WTC11 (cell line): ENCODE measurements around the gene PLSCR5. TPM values are rescaled to one million over a fixed set of nuclear protein-coding genes. Genes with fewer than 3 reads are reported as not detected.

Experiments used
- ATAC-seq: fragments of 200-7000 bp; cut with Tn5 transposase; 2 replicates; pipeline ENCODE4 v1.10.0; 2021; ENCODE audit warnings: mild to moderate bottlenecking, moderate library complexity
- CTCF ChIA-PET: fragments of 300-600 bp; sonication (Branson Sonifier 250); formaldehyde crosslinking; loops from one replicate; lab custom pipeline; 2021; ENCODE audit warnings: antibody characterized with exemption; lab: Charles Lee
- POLR2A ChIA-PET: fragments of 350-600 bp; sonication (Branson Sonifier 250); formaldehyde crosslinking; loops from one replicate; lab custom pipeline; 2021; ENCODE audit warnings: antibody characterized with exemption; lab: Charles Lee
- DNase-seq: peaks from one replicate; pipeline ENCODE4 v3.0.0; 2021; ENCODE audit warnings: low spot score
- H3K27ac Mint-ChIP-seq: 2 replicates; pipeline ENCODE4 v1.8.0; 2021; ENCODE audit warnings: mixed read lengths
- H3K27me3 Mint-ChIP-seq: 2 replicates; pipeline ENCODE4 v1.8.0; 2021; ENCODE audit warnings: low read depth, mild to moderate bottlenecking, moderate library complexity, mixed read lengths
- H3K36me3 Mint-ChIP-seq: 2 replicates; pipeline ENCODE4 v1.8.0; 2021; ENCODE audit warnings: mixed read lengths
- H3K4me1 Mint-ChIP-seq: 2 replicates; pipeline ENCODE4 v1.8.0; 2022; ENCODE audit warnings: mixed read lengths
- H3K4me3 Mint-ChIP-seq: 2 replicates; pipeline ENCODE4 v1.8.0; 2021; ENCODE audit warnings: mild to moderate bottlenecking, moderate library complexity, mixed read lengths
- H3K9me3 Mint-ChIP-seq: 2 replicates; pipeline ENCODE4 v1.8.0; 2021; ENCODE audit warnings: mixed read lengths
- ARID4B ChIP-seq: sonication (generic); formaldehyde crosslinking; IDR thresholded peaks from 2 replicates; pipeline ENCODE4 v1.8.0; 2023; ENCODE audit warnings: missing genetic modification reagents, mild to moderate bottlenecking, borderline replicate concordance
- ATF1 ChIP-seq: sonication (generic); formaldehyde crosslinking; IDR thresholded peaks from 2 replicates; pipeline ENCODE4 v1.8.1; 2023; ENCODE audit warnings: mild to moderate bottlenecking, moderate library complexity, missing genetic modification reagents
- GRHL2 ChIP-seq: fragments of 250-450 bp; sonication (Bioruptor Pico); IDR thresholded peaks from 2 replicates; pipeline ENCODE4 v1.8.0; 2022; ENCODE audit warnings: mild to moderate bottlenecking, moderate library complexity; ENCODE audit not compliant: insufficient replicate concordance, severe bottlenecking
- JAZF1 ChIP-seq: fragments of 250-450 bp; sonication (Bioruptor Pico); IDR thresholded peaks from 2 replicates; pipeline ENCODE4 v1.9.0; 2021; ENCODE audit warnings: moderate library complexity, mild to moderate bottlenecking, inconsistent platforms
- NFE2L1 ChIP-seq: sonication (generic); formaldehyde crosslinking; IDR thresholded peaks from 2 replicates; pipeline ENCODE4 v1.8.1; 2023; ENCODE audit warnings: missing genetic modification reagents
- PRDM15 ChIP-seq: sonication (generic); formaldehyde crosslinking; IDR thresholded peaks from 2 replicates; pipeline ENCODE4 v1.8.0; 2022; ENCODE audit warnings: missing genetic modification reagents
- PREB ChIP-seq: sonication (generic); formaldehyde crosslinking; IDR thresholded peaks from 2 replicates; pipeline ENCODE4 v1.8.1; 2022; ENCODE audit warnings: mild to moderate bottlenecking, missing genetic modification reagents, moderate library complexity, borderline replicate concordance
- TEAD4 ChIP-seq: sonication (generic); formaldehyde crosslinking; IDR thresholded peaks from 2 replicates; pipeline ENCODE4 v1.8.0; 2022; ENCODE audit warnings: mild to moderate bottlenecking, missing genetic modification reagents
- ZNF416 ChIP-seq: fragments of 250-450 bp; sonication (Bioruptor Pico); IDR thresholded peaks from 2 replicates; pipeline ENCODE4 v1.9.0; 2021; ENCODE audit warnings: mild to moderate bottlenecking, inconsistent platforms
- ZNF671 ChIP-seq: fragments of 250-450 bp; sonication (Bioruptor Pico); IDR thresholded peaks from 2 replicates; pipeline ENCODE4 v1.8.0; 2021; ENCODE audit warnings: mild to moderate bottlenecking
- total RNA-seq: library from RNA; stranded (reverse); gene quantifications from 3 replicates; pipeline ENCODE4 v1.2.3, GENCODE V29; 2021
- TF ChIP-seq, protein P1 (sequence below): sonication (generic); formaldehyde crosslinking; conservative IDR thresholded peaks from 2 replicates; pipeline ENCODE4 v1.8.1; 2023; ENCODE audit warnings: mild to moderate bottlenecking, low read depth, missing genetic modification reagents, moderate library complexity
- TF ChIP-seq, protein P2 (sequence below): sonication (generic); formaldehyde crosslinking; IDR thresholded peaks from 2 replicates; pipeline ENCODE4 v1.8.0; 2023; ENCODE audit warnings: missing genetic modification reagents
- TF ChIP-seq, protein P3 (sequence below): fragments of 250-450 bp; sonication (Bioruptor Pico); conservative IDR thresholded peaks from 2 replicates; pipeline ENCODE4 v1.9.0; 2021; ENCODE audit warnings: mild to moderate bottlenecking

PLSCR5 gene
- total RNA-seq, 1 experiment from 2014 or later = not detected

- CTCF ChIA-PET = no interaction called here
- ATAC-seq = no peak
- Mint-ChIP-seq H3K27me3 (no peaks in the 10 kb centered on the region), H3K9me3 (peaks cover 17% of the 10 kb centered on the region), H3K36me3 (peaks cover 39% of the 10 kb centered on the region), H3K4me1 (peaks cover 49% of the 10 kb centered on the region), H3K4me3 (no peak overlapping the region), H3K27ac (no peak overlapping the region)
- DNase-seq = no peak
- TF ChIP-seq TEAD4 (CRISPR knock-in tag) (no peak), NFE2L1 (no peak), PREB (no peak), PRDM15 (CRISPR knock-in tag) (no peak), GRHL2 (no peak), ARID4B (CRISPR knock-in tag) (no peak), ATF1 (no peak), ZNF671 (no peak), ZNF416 (no peak), JAZF1 (no peak)
- TF ChIP-seq, protein P1, sequence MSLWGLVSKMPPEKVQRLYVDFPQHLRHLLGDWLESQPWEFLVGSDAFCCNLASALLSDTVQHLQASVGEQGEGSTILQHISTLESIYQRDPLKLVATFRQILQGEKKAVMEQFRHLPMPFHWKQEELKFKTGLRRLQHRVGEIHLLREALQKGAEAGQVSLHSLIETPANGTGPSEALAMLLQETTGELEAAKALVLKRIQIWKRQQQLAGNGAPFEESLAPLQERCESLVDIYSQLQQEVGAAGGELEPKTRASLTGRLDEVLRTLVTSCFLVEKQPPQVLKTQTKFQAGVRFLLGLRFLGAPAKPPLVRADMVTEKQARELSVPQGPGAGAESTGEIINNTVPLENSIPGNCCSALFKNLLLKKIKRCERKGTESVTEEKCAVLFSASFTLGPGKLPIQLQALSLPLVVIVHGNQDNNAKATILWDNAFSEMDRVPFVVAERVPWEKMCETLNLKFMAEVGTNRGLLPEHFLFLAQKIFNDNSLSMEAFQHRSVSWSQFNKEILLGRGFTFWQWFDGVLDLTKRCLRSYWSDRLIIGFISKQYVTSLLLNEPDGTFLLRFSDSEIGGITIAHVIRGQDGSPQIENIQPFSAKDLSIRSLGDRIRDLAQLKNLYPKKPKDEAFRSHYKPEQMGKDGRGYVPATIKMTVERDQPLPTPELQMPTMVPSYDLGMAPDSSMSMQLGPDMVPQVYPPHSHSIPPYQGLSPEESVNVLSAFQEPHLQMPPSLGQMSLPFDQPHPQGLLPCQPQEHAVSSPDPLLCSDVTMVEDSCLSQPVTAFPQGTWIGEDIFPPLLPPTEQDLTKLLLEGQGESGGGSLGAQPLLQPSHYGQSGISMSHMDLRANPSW (CRISPR knock-in tag) = no peak
- TF ChIP-seq, protein P2, sequence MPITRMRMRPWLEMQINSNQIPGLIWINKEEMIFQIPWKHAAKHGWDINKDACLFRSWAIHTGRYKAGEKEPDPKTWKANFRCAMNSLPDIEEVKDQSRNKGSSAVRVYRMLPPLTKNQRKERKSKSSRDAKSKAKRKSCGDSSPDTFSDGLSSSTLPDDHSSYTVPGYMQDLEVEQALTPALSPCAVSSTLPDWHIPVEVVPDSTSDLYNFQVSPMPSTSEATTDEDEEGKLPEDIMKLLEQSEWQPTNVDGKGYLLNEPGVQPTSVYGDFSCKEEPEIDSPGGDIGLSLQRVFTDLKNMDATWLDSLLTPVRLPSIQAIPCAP (CRISPR knock-in tag) = no peak
- TF ChIP-seq, protein P3, sequence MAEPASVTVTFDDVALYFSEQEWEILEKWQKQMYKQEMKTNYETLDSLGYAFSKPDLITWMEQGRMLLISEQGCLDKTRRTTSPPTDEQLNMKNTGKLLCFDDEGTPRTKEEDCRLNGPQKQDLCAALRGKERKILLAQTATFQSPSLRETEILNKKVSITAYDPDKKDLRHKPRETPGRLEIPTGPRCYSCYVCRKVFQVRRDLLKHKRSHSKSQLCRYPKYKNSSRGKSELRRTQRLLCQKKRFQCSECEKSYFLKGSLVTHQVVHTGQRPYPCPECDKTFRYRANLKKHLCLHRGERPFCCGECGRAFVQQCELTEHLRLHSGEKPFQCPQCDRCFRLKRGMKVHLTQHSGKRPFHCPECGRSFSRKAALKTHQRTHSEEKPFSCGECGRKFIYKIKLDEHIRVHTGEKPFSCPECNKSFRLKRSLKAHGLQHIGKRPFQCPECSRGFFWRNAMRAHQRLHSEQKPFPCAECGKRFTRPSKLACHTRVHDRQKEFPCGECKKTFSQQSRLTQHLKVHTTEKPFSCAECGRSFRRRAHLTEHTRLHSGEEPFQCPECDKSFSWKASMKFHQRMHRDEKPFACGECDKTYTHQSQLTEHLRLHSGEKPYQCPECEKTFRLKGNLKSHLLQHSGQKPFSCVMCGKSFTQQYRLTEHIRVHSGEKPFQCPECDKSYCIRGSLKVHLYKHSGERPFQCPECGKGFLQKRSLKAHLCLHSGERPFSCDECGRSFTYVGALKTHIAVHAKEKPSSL (CRISPR knock-in tag) = no peak
- TF ChIP-seq, all 79 proteins: peak for 0
- POLR2A ChIA-PET = no interaction called here
Observed at GRCh38 chr3:146540236-146540635, 64.9 kb downstream of the PLSCR5 start.
